NB4 (cell line): ENCODE data around the gene NUDCD3.

Experiments
- CTCF ChIP-seq: IDR thresholded peaks from one replicate; pipeline ENCODE4 v1.5.1; 2012; ENCODE audit warnings: low read depth, low read length
- POLR2A ChIP-seq: IDR thresholded peaks from 2 replicates; pipeline ENCODE4 v1.6.1; 2011; ENCODE audit warnings: mild to moderate bottlenecking; ENCODE audit not compliant: insufficient read length; ENCODE audit errors: extremely low read depth

DNA sequence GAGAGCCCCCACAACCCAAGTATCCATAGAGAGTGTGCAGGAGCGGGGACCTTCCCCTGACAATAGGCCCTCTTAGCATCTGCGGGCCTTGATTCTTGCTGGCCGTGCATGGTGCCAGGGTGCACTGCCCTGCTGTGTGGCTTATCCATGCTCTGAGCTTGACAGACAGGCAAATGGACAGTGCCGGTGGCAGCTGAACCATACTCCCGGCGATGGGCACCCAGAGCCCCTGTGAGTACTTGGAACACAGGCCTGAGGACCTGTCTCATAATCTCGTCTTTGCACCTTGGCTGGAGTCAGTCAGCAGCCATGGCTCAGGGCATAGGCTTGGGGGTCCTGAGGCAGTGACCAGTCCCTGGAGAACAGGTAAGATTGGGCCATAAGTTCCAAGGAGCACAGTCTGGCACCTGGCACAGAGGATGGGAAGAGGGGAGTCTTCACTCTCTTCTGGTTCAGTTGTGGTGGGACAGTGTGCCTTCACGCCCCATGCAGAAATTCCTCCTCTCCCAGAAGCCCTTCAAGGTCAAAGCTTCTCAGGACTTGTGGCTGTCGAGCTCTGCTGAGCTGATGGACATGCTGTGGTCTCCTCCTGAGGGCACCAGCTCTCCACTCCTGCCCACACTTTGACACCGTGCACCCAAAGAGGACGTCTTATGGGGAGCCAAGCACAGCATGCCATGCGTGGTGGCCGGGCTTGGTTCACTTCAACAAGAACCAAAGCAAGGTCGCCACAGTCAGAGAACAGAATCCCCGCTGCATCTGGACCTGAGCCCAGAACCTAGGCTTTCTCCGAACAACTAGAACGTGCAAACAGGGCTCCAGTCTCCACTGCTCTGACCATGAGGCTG lies 105.6 kb downstream of the NUDCD3 start:
- TF ChIP-seq CTCF, result no peak
- TF ChIP-seq POLR2A, result no peak
